OCI-LY1 (cell line): ENCODE measurements around the gene KCNG3.

Experiments
- CTCF ChIP-seq: fragments of 200-600 bp; sonication (generic), shearing (Covaris generic); IDR thresholded peaks from 2 replicates; pipeline ENCODE4 v1.5.1; 2017; ENCODE audit warnings: mild to moderate bottlenecking, antibody characterized with exemption, low read length, moderate library complexity, mixed read lengths
- EZH2 ChIP-seq: fragments of 200-600 bp; sonication (generic), shearing (Covaris generic); IDR thresholded peaks from 2 replicates; pipeline ENCODE4 v1.8.0; 2017; ENCODE audit warnings: borderline replicate concordance, mixed run types, mild to moderate bottlenecking, antibody characterized with exemption, low read length, moderate library complexity, mixed read lengths

GRCh38 chr2:42450136-42450535 lies 43.6 kb downstream of the KCNG3 start:
- TF ChIP-seq CTCF (no peak), EZH2 (no peak)
